Measurements from ENCODE around the gene SLC35E2B.
"Not testable (repeated sequence)": the region's sequence is repeated elsewhere in the genome, so short reads cannot be mapped to it uniquely, and the experiment has no call there.

SLC35E2B gene

DNA sequence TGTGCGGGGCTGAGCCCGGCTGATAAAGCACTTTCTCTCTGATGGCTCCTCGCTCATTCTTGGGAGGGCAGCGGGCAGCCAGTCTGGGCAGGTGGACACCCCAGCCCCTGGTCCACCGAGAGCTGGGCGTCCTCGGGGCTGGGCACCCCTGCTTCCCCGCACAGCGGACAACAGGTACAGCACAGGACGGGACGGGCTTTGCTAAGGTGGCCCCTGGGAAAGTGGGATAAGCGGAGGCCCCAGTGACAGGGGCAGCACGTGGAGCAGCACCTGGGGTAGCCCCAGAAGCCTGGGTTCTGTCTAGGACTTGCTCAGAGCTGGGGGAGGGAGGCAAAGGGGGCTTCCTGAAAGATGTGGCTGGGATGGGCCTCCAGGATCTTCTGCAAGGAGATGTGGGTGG lies 58.0 kb downstream of the SLC35E2B start:
- DNase-seq (ENCODE audit: low read depth in 1 of 2, low spot score in 1 of 2); H3K27me3 ChIP-seq (ENCODE audit: insufficient read depth, poor library complexity, severe bottlenecking): not testable (repeated sequence)

GRCh38 chr1:1633409-1633808 lies 59.2 kb downstream of the SLC35E2B start:
- not testable (repeated sequence) for H3K4me3 ChIP-seq (replicated peaks; ENCODE audit: insufficient read depth, low read length); DNase-seq (ENCODE audit: low read depth in 1 of 2, low spot score in 1 of 2); H3K27ac ChIP-seq (replicated peaks); H3K27me3 ChIP-seq (ENCODE audit: insufficient read depth, poor library complexity, severe bottlenecking)

More for the DNA sequence above, 58.0 kb downstream of the SLC35E2B start:
- H3K27ac ChIP-seq (replicated peaks); H3K4me3 ChIP-seq (replicated peaks; ENCODE audit: insufficient read depth, low read length): not testable (repeated sequence)

DNA sequence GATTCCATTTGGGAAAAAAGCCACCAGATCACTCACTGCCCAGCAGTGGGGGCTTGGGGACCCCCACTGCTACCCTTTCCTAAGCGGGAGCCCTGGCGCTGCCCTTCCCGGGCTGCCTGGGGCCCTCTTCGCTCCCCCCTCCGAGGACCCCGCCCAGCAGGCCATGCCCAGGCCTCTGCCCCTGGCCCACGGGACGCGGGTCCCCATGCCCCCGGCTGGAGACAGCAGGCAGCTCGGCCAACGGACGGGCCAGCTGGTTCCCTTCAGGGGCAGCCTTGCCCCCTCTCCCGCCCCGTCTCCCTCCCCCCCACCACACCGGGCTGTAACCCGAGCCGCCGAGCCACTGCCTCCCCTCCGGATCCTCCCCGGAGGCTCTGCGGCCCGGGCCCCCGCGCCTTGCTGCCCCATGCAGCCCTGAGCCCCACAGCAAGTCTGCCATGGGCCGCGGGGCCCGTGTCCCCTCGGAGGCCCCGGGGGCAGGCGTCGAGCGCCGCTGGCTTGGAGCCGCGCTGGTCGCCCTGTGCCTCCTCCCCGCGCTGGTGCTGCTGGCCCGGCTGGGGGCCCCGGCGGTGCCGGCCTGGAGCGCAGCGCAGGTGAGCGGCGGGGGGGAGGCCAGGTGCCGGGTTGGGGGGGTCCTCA lies 60.7 kb downstream of the SLC35E2B start, which contains the start of gene MMP23B:
Gene MMP23B, plus strand, starts transcription at position 392 of the 639 bp plus-strand sequence. Its CDS starts 46 bp downstream, at position 438.
- peaks cover 10% of the 10 kb centered on the region for H3K27me3 ChIP-seq (ENCODE audit: insufficient read depth, poor library complexity, severe bottlenecking)
- TF ChIP-seq, protein P1, sequence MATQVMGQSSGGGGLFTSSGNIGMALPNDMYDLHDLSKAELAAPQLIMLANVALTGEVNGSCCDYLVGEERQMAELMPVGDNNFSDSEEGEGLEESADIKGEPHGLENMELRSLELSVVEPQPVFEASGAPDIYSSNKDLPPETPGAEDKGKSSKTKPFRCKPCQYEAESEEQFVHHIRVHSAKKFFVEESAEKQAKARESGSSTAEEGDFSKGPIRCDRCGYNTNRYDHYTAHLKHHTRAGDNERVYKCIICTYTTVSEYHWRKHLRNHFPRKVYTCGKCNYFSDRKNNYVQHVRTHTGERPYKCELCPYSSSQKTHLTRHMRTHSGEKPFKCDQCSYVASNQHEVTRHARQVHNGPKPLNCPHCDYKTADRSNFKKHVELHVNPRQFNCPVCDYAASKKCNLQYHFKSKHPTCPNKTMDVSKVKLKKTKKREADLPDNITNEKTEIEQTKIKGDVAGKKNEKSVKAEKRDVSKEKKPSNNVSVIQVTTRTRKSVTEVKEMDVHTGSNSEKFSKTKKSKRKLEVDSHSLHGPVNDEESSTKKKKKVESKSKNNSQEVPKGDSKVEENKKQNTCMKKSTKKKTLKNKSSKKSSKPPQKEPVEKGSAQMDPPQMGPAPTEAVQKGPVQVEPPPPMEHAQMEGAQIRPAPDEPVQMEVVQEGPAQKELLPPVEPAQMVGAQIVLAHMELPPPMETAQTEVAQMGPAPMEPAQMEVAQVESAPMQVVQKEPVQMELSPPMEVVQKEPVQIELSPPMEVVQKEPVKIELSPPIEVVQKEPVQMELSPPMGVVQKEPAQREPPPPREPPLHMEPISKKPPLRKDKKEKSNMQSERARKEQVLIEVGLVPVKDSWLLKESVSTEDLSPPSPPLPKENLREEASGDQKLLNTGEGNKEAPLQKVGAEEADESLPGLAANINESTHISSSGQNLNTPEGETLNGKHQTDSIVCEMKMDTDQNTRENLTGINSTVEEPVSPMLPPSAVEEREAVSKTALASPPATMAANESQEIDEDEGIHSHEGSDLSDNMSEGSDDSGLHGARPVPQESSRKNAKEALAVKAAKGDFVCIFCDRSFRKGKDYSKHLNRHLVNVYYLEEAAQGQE (IDR thresholded peaks at IDR 0.05; ENCODE audit: insufficient replicate concordance, low read depth), result no peak
- no peak for TF ChIP-seq CTCF (IDR thresholded peaks at IDR 0.05; ENCODE audit: insufficient read depth, low read length)
- no peak for TF ChIP-seq SPI1 (IDR thresholded peaks at IDR 0.05; ENCODE audit: borderline replicate concordance, low read depth)
- no peak for TF ChIP-seq GABPA (IDR thresholded peaks at IDR 0.05; ENCODE audit: low read depth)
- TF ChIP-seq POLR2AphosphoS5 (IDR thresholded peaks at IDR 0.05; ENCODE audit: low read depth), result no peak
- no peak within 1 kb of the TSS for H3K4me3 ChIP-seq (replicated peaks; ENCODE audit: insufficient read depth, low read length)
- H3K27ac ChIP-seq (replicated peaks), result no peak within 1 kb of the TSS
- no peak for DNase-seq (ENCODE audit: low read depth in 1 of 2, low spot score in 1 of 2)

DNA sequence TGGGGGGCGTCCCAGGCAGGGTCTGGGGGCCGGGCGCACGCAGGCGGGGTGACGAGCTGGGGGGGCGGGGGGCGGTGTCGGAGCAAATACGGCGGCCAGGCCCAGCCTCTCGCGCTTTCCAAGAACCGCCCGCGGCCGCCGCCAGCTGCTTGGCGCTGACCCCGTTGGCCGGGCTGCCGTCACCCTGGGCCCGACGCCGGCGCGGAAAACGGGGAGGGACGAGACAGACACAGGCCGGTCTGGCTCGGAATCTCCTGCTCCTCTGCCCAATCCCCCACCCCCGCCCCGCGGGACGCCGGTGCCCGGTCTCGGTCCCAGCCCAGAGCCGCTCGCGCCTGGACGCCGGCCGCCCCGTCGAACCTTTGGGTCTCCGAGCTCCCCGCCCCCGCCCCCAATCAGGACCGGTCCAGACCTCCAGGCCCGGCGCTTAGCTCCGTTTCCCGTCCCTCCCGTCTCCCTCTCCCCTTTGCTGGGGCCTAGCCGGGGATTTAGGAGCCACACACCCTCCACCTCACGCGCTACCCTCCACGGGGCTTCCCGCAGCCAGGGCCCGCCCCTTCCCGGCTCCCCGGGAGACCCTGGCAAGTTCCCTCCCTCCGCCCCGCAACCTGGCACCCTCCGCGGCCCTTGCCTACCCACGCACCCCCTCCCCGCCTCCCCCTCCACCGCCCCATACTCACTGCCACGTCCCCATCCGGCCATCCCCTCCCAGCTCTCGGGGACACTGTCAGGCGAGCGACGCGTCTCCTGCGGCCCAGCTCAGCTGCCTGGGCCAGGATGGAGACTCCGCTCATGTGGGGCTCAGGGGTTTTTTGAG lies 61.4 kb downstream of the SLC35E2B start:
- TF ChIP-seq GABPA (IDR thresholded peaks at IDR 0.05; ENCODE audit: low read depth), result no peak
- no peak for TF ChIP-seq SPI1 (IDR thresholded peaks at IDR 0.05; ENCODE audit: borderline replicate concordance, low read depth)
- TF ChIP-seq, protein P1 (IDR thresholded peaks at IDR 0.05; ENCODE audit: insufficient replicate concordance, low read depth), result no peak
- no peak for TF ChIP-seq CTCF (IDR thresholded peaks at IDR 0.05; ENCODE audit: insufficient read depth, low read length)
- TF ChIP-seq POLR2AphosphoS5 (IDR thresholded peaks at IDR 0.05; ENCODE audit: low read depth), result no peak
- DNase-seq (ENCODE audit: low read depth in 1 of 2, low spot score in 1 of 2), result no peak
- peaks cover 10% of the 10 kb centered on the region for H3K27me3 ChIP-seq (ENCODE audit: insufficient read depth, poor library complexity, severe bottlenecking)
- H3K4me3 ChIP-seq (replicated peaks; ENCODE audit: insufficient read depth, low read length), result no peak overlapping the region
- no peak overlapping the region for H3K27ac ChIP-seq (replicated peaks)

Data from HL-60 (cell line).